Fibroblast of the aortic adventitia (primary cell): ENCODE data around the gene FMNL2. TPM values are rescaled to one million over a fixed set of nuclear protein-coding genes. Genes with fewer than 3 reads are reported as not detected.

Experiments used
- DNase-seq: peaks from one replicate; pipeline ENCODE4 v3.0.0-alpha.2; 2010; ENCODE audit warnings: low read depth
- H3K4me3 ChIP-seq: 2 replicates; pipeline ENCODE4 v1.5.1; 2011; ENCODE audit warnings: low read depth, mild to moderate bottlenecking, control low read depth, low read length, moderate library complexity
- total RNA-seq: library from RNA; depleted of rRNA; stranded (reverse); fragments of >200 nt; gene quantifications from 2 replicates; pipeline ENCODE4 v1.2.3, GENCODE V29; 2012; ENCODE audit warnings: low replicate concordance
- TF ChIP-seq, protein P1 (sequence below): IDR thresholded peaks from 2 replicates; pipeline ENCODE4 v1.5.1; 2011; ENCODE audit warnings: mild to moderate bottlenecking, low read length, control low read depth, inconsistent platforms; ENCODE audit not compliant: insufficient read depth

The FMNL2 gene
- total RNA-seq, 1 donor: 23.6 TPM

DNA sequence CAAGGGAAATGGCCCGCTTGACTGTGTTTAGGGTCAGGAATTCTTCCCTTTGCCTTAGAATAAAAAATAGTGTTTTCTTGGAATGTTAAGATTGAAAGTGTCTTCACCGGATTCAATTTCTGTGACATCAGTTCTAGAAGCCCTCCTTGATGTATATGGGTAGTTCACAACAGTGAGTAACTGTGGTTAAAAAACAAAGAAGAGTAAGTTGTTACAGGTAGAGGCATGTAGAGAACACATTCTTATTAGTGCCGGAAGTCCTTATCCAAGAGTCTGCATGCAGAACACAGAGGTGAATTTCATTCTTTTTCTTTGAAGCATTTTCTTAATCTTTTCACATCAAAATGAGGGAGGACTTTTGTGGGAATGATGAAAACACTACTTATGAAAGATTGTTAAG is 105.5 kb downstream of the FMNL2 start:
- TF ChIP-seq, protein P1, sequence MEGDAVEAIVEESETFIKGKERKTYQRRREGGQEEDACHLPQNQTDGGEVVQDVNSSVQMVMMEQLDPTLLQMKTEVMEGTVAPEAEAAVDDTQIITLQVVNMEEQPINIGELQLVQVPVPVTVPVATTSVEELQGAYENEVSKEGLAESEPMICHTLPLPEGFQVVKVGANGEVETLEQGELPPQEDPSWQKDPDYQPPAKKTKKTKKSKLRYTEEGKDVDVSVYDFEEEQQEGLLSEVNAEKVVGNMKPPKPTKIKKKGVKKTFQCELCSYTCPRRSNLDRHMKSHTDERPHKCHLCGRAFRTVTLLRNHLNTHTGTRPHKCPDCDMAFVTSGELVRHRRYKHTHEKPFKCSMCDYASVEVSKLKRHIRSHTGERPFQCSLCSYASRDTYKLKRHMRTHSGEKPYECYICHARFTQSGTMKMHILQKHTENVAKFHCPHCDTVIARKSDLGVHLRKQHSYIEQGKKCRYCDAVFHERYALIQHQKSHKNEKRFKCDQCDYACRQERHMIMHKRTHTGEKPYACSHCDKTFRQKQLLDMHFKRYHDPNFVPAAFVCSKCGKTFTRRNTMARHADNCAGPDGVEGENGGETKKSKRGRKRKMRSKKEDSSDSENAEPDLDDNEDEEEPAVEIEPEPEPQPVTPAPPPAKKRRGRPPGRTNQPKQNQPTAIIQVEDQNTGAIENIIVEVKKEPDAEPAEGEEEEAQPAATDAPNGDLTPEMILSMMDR: no peak
- no peak overlapping the region for H3K4me3 ChIP-seq
- no peak for DNase-seq

DNA sequence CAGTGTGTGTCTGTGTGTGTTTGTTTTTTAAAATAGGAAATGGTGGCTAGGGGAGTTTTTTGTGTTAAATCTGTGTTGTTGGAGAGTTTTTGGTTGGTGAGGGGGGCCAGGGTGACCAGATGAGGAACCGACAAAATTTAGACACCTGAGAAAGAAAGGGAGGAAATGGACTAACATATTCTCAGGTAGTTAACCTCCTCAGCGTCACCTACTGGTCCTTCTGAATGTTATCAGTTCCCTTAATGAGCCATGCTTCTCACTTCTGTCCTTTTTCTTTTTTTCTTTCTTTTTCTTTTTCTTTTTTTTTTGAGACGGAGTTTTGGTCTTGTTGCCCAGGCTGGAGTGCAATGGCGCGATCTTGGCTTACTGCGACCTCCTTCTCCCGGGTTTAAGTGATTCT is 107.0 kb downstream of the FMNL2 start:
- DNase-seq: no peak
- TF ChIP-seq, protein P1: no peak
- no peak overlapping the region for H3K4me3 ChIP-seq

DNA sequence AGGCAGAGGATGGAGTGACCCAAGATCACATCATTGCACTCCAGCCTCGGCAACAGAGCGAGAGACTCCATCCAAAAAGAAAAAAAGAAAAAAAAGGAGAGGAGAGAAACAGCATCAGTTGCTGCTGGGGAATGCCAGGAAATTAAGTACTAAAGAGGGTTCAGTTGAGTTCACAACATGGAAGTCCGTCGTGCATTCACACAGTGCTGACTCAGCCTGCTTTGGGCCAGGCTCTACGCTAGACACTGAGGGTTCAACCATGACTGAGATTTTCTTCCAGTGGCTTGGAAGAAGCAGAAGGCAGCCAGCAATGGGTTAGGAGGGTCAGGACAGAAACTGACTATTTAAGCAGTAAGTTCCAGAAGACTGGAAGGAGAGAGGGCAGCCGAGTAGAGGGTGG is 108.8 kb downstream of the FMNL2 start:
- DNase-seq: peak; percentile 71
- H3K4me3 ChIP-seq: no peak overlapping the region
- TF ChIP-seq, protein P1: no peak

DNA sequence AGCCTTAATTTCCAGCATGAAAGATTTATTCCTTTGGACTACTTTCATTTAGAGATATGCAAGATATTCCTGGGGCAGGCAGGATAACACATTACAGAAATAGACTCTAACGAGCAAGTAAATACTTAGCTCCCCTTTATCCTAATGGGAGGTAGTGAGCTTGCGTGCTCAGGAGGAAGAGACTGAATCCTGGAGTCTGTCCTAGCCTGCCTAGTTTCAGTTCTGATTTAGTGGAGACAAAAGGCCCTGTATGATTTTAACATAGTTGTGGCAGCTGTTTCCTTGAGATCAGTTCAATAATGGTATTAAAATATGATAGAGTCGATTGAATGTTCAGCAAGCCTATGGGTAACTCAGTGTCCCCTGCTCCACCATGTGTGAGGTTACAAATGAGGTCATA is 109.5 kb downstream of the FMNL2 start:
- no peak for DNase-seq
- TF ChIP-seq, protein P1: no peak
- no peak overlapping the region for H3K4me3 ChIP-seq

DNA sequence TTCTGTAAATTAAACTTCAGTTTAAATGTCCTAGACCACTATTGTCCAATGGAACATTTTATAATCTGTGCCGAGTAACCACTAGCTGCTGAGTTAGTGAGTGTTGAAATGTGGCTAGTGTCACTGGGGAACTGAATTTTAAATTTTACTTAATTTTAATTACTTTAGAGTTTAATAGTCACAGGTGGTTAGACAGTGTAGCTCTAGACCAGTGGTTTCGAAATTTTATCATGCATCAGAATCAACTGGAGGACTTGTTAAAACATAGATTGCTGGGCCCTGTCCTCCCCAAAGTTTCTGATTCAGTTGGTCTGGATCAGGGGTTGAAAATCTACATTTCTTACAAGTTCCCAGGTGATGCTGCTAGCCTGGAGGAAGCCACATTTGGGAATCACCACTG is 110.4 kb downstream of the FMNL2 start:
- H3K4me3 ChIP-seq: no peak overlapping the region
- TF ChIP-seq, protein P1: no peak

DNA sequence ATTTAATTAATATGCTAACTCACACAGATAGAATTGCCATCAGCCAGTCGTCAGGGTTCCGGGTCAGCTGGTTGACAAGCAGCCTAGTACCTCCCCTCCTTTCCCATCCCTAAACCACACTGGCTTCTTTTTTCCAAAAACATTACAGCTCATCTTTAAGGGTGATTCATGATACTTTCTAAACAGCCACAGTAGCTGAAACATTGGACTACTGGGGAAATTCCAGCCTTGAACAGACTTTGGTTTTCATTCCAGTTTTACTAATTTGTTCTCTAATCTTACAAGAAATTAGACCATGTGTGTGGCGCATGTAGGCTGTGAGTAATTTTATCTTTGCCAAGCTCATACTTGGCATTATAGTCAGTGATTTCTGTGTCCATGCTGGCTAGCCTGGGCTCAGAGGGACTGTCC is 110.8 kb downstream of the FMNL2 start:
- TF ChIP-seq, protein P1: no peak
- peak; percentile 76 for DNase-seq
- no peak overlapping the region for H3K4me3 ChIP-seq

More for the DNA sequence above, 110.4 kb downstream of the FMNL2 start:
- no peak for DNase-seq

DNA sequence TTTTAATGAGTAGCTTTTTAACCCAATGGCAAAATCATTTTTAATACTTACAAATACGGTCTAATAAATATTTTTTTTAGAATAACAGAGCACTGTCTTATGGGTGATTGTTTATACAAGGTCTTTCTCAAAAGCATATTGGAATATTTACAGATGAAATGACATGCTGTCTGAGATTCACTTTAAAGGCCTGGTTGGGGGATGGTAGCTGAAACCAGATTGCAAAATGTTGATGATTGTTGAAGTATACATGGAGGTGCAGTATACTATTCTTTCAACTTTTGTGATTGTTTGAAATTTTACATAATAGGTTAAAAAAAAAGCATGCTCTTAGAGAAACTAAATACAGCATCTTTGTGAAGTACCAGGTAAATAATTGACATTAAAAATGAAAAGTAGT is 111.2 kb downstream of the FMNL2 start:
- H3K4me3 ChIP-seq: no peak overlapping the region
- TF ChIP-seq, protein P1: no peak
- DNase-seq: no peak
